Neuronal stem cell (in vitro differentiated cells): ENCODE results near the gene NECTIN1.

Experiments used
- DNase-seq: peaks from one replicate; pipeline ENCODE4 v3.0.0-alpha.2; 2013; ENCODE audit warnings: low spot score
- H2AFZ ChIP-seq: one replicate; pipeline ENCODE4 v1.6.1; 2013; ENCODE audit warnings: mild to moderate bottlenecking, low read length, inconsistent platforms
- H2AK5ac ChIP-seq: 2 replicates; pipeline ENCODE4 v1.6.1; 2013; ENCODE audit warnings: low read depth, mild to moderate bottlenecking, inconsistent platforms, low read length, moderate library complexity, mixed read lengths
- H2BK120ac ChIP-seq: 2 replicates; pipeline ENCODE4 v1.6.1; 2013; ENCODE audit warnings: low read depth, mild to moderate bottlenecking, inconsistent platforms, low read length, moderate library complexity, mixed read lengths
- H2BK12ac ChIP-seq: one replicate; pipeline ENCODE4 v1.6.1; 2013; ENCODE audit warnings: low read length, inconsistent platforms
- H2BK15ac ChIP-seq: 2 replicates; pipeline ENCODE4 v1.6.1; 2013; ENCODE audit warnings: mild to moderate bottlenecking, low read length, inconsistent platforms, mixed read lengths
- H2BK5ac ChIP-seq: one replicate; pipeline ENCODE4 v1.6.1; 2013; ENCODE audit warnings: inconsistent platforms, mild to moderate bottlenecking, low read length, moderate library complexity
- H3K14ac ChIP-seq: one replicate; pipeline ENCODE4 v1.6.1; 2013; ENCODE audit warnings: low read length, inconsistent platforms
- H3K18ac ChIP-seq: 2 replicates; pipeline ENCODE4 v1.6.1; 2013; ENCODE audit warnings: low read length, inconsistent platforms
- H3K23ac ChIP-seq: 2 replicates; pipeline ENCODE4 v1.6.1; 2013; ENCODE audit warnings: low read depth, mild to moderate bottlenecking, mixed read lengths, low read length, inconsistent platforms; ENCODE audit not compliant: poor library complexity
- H3K27ac ChIP-seq: replicated peaks from 3 replicates; pipeline ENCODE4 v1.5.1; 2013; ENCODE audit warnings: low read length, inconsistent platforms
- H3K27me3 ChIP-seq, 3 experiments: 2 replicates each; pipeline ENCODE4 v1.6.1; 2013; ENCODE audit warnings: low read length in 3 of 3, mild to moderate bottlenecking in 2 of 3, inconsistent platforms in 1 of 3, low read depth in 1 of 3, mixed read lengths in 1 of 3, moderate library complexity in 1 of 3; ENCODE audit not compliant: control insufficient read depth in 3 of 3, insufficient read depth in 3 of 3
- H3K36me3 ChIP-seq, 2 donors: replicated peaks in 1 of 2; 2 replicates each; pipeline ENCODE4 v1.6.1; 2013; ENCODE audit warnings: low read length in 2 of 2; ENCODE audit not compliant: control insufficient read depth in 2 of 2, insufficient read depth in 2 of 2
- H3K4ac ChIP-seq: 2 replicates; pipeline ENCODE4 v1.6.1; 2013; ENCODE audit warnings: inconsistent platforms, mild to moderate bottlenecking, low read length, moderate library complexity
- H3K4me1 ChIP-seq, 2 donors: 1 replicate in 1 of 2; 2 replicates in 1 of 2; pipeline ENCODE4 v1.6.1; 2013; ENCODE audit warnings: low read length in 2 of 2, low read depth in 1 of 2; ENCODE audit not compliant: control insufficient read depth in 2 of 2, insufficient read depth in 1 of 2
- H3K4me2 ChIP-seq: one replicate; pipeline ENCODE4 v1.6.1; 2013; ENCODE audit warnings: mild to moderate bottlenecking, low read length, inconsistent platforms; ENCODE audit not compliant: insufficient read depth, poor library complexity, severe bottlenecking
- H3K4me3 ChIP-seq, 2 donors: 2 replicates each; pipeline ENCODE4 v1.5.1; 2013; ENCODE audit warnings: low read length in 2 of 2, mild to moderate bottlenecking in 2 of 2, inconsistent platforms in 1 of 2, moderate library complexity in 1 of 2
- H3K79me1 ChIP-seq: one replicate; pipeline ENCODE4 v1.6.1; 2013; ENCODE audit warnings: low read depth, mild to moderate bottlenecking, inconsistent platforms, low read length, moderate library complexity
- H3K9ac ChIP-seq: one replicate; pipeline ENCODE4 v1.6.1; 2013; ENCODE audit warnings: mild to moderate bottlenecking, low read depth, low read length, inconsistent platforms; ENCODE audit not compliant: poor library complexity
- H3K9me3 ChIP-seq, 2 donors: replicated peaks in 1 of 2; 2 replicates each; pipeline versions ENCODE3 to v1.6.1; 2013; ENCODE audit warnings: low read length in 2 of 2, mild to moderate bottlenecking in 2 of 2, inconsistent platforms in 1 of 2, low read depth in 1 of 2, mixed read lengths in 1 of 2, moderate library complexity in 1 of 2; ENCODE audit not compliant: control insufficient read depth in 2 of 2, insufficient read depth in 1 of 2
- H4K8ac ChIP-seq: one replicate; pipeline ENCODE4 v1.6.1; 2013; ENCODE audit warnings: low read depth, mild to moderate bottlenecking, inconsistent platforms, low read length, moderate library complexity
- H4K91ac ChIP-seq: one replicate; pipeline ENCODE4 v1.6.1; 2013; ENCODE audit warnings: low read length, low read depth, mild to moderate bottlenecking, inconsistent platforms; ENCODE audit not compliant: poor library complexity
- WGBS, 2 donors: extraction: QIAGEN DNeasy Blood & Tissue Kit; methylation state at CpG; one replicate each; pipeline ENCODE4 v1.1.7; 2013; ENCODE audit warnings: missing lambda C conversion rate in 2 of 2, mixed read lengths in 1 of 2; ENCODE audit not compliant: insufficient read length in 2 of 2, insufficient replicate concordance in 1 of 2; ENCODE audit errors: extremely low coverage in 2 of 2; 5-methylcytosine and 5-hydroxymethylcytosine counted together

Gene NECTIN1

GRCh38 chr11:119713359-119714040 is 15.5 kb downstream of the NECTIN1 start:
- Histone ChIP-seq H3K4ac (no peak overlapping the region), H2AFZ (no peak overlapping the region), H3K23ac (peak overlapping the region; percentile 27), H3K9ac (peak overlapping the region; percentile 46), H2BK15ac (peak overlapping the region; percentile 54), H3K36me3 (no peaks in the 10 kb centered on the region), H3K4me1 (peaks cover 41 to 65% of the 10 kb centered on the region in 2 donors), H3K9me3 (no peaks in the 10 kb centered on the region), H2BK12ac (peak overlapping the region; percentile 68), H2BK120ac (no peak overlapping the region), H3K4me3 (no peak overlapping the region), H3K27me3 (no peaks in the 10 kb centered on the region), H3K27ac (no peak overlapping the region), H2AK5ac (peak overlapping the region; percentile 88), H2BK5ac (peak overlapping the region; percentile 25), H4K91ac (no peak overlapping the region), H3K18ac (peak overlapping the region; percentile 44), H3K79me1 (peaks cover 34% of the 10 kb centered on the region), H3K4me2 (no peak overlapping the region), H4K8ac (no peak overlapping the region), H3K14ac (no peak overlapping the region)
- no CpG with 5 or more reads among the region's 9 CpGs for WGBS, 2 donors
- DNase-seq: no peak

GRCh38 chr11:119712459-119713358 is 16.3 kb downstream of the NECTIN1 start:
- Histone ChIP-seq H2BK12ac (no peak overlapping the region), H3K4me2 (no peak overlapping the region), H3K4me1 (peaks cover 34 to 58% of the 10 kb centered on the region in 2 donors), H2BK15ac (no peak overlapping the region), H2AK5ac (peak overlapping the region; percentile 2), H3K79me1 (peaks cover 34% of the 10 kb centered on the region), H3K27ac (no peak overlapping the region), H2BK120ac (no peak overlapping the region), H3K18ac (peak overlapping the region; percentile 82), H2BK5ac (no peak overlapping the region), H3K9me3 (no peaks in the 10 kb centered on the region), H2AFZ (no peak overlapping the region), H4K91ac (no peak overlapping the region), H3K9ac (no peak overlapping the region), H3K4me3 (no peak overlapping the region), H3K23ac (no peak overlapping the region), H3K36me3 (no peaks in the 10 kb centered on the region), H3K27me3 (no peaks in the 10 kb centered on the region), H4K8ac (no peak overlapping the region), H3K4ac (no peak overlapping the region), H3K14ac (no peak overlapping the region)
- WGBS, 2 donors: no CpG with 5 or more reads among the region's 10 CpGs
- no peak for DNase-seq

- no peak overlapping the region for H4K91ac ChIP-seq
These were observed 17.0 kb downstream of the NECTIN1 start for GRCh38 chr11:119712006-119712405.

GRCh38 chr11:119711476-119711875 is 17.5 kb downstream of the NECTIN1 start:
- Histone ChIP-seq H4K91ac (no peak overlapping the region), H3K14ac (no peak overlapping the region), H3K79me1 (peaks cover 31% of the 10 kb centered on the region), H2BK120ac (no peak overlapping the region), H3K18ac (no peak overlapping the region), H3K27me3 (no peaks in the 10 kb centered on the region), H3K4me1 (peaks cover 21 to 50% of the 10 kb centered on the region in 2 donors), H2AFZ (no peak overlapping the region), H3K4me2 (no peak overlapping the region), H3K36me3 (no peaks in the 10 kb centered on the region), H2AK5ac (peak overlapping the region; percentile 82), H3K4me3 (no peak overlapping the region), H3K9ac (no peak overlapping the region), H3K27ac (no peak overlapping the region), H3K9me3 (no peaks in the 10 kb centered on the region), H4K8ac (no peak overlapping the region), H3K4ac (no peak overlapping the region), H3K23ac (no peak overlapping the region), H2BK15ac (no peak overlapping the region), H2BK12ac (no peak overlapping the region), H2BK5ac (no peak overlapping the region)
- no CpG with 5 or more reads among the region's 4 CpGs for WGBS, 2 donors
- no peak for DNase-seq

More at GRCh38 chr11:119712006-119712405, 17.0 kb downstream of the NECTIN1 start:
- Histone ChIP-seq H2BK5ac (no peak overlapping the region), H3K27ac (no peak overlapping the region), H3K23ac (no peak overlapping the region), H4K8ac (no peak overlapping the region), H3K18ac (no peak overlapping the region), H2AFZ (no peak overlapping the region), H3K79me1 (peaks cover 34% of the 10 kb centered on the region), H2BK120ac (peak overlapping the region; percentile 30), H3K27me3 (no peaks in the 10 kb centered on the region), H3K4me3 (no peak overlapping the region), H2BK15ac (no peak overlapping the region), H3K4ac (no peak overlapping the region), H3K36me3 (no peaks in the 10 kb centered on the region), H2BK12ac (no peak overlapping the region), H3K9me3 (no peaks in the 10 kb centered on the region), H3K14ac (no peak overlapping the region), H2AK5ac (no peak overlapping the region), H3K9ac (no peak overlapping the region), H3K4me2 (no peak overlapping the region), H3K4me1 (peaks cover 27 to 53% of the 10 kb centered on the region in 2 donors)
- DNase-seq: no peak
- no CpG with 5 or more reads among the region's 9 CpGs for WGBS, 2 donors
